Measurements from ENCODE around the gene PKN1.

DNA sequence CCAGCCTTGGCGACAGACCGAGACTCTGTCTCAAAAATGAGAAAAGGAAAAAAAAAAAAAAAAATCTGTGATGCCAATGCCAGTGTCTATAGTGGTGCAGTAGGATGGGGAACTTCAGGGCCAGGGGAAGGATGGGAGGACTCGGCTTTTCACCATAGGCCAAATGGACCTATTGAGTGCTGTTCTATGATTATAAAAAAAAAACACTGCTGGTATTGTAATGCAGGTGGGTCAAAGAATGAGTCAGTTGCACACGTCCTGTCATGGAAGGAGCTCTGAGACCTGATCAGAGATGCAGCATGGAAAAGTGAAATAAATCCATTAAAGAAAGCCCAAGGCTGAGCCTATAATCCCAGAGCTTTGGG is 78.1 kb downstream of the PKN1 start:
- TF ChIP-seq EZH2 (IDR thresholded peaks at IDR 0.05; ENCODE audit: insufficient read depth, poor library complexity, severe bottlenecking): no peak
- TF ChIP-seq EZH2phosphoT487 (IDR thresholded peaks at IDR 0.05; ENCODE audit: insufficient read depth, low read depth): no peak

All from GM23248 (cell line).